HG02970 (cell line): ENCODE data around the gene TOR1AIP2.
"Not testable (repeated sequence)": the region's sequence is repeated elsewhere in the genome, so short reads cannot be mapped to it uniquely, and the experiment has no call there.

ENCODE experiments used
- ATAC-seq: cut with Tn5 transposase; IDR thresholded peaks from one replicate; pipeline ENCODE4 v1.9.1; 2021; ENCODE audit warnings: mild to moderate bottlenecking, moderate library complexity, moderate number of reproducible peaks; ENCODE audit not compliant: unreplicated experiment, low FRiP score

The TOR1AIP2 gene

GRCh38 chr1:179808503-179808902, 69.1 kb downstream of the TOR1AIP2 start:
- no peak for ATAC-seq

- no peak for ATAC-seq
Observed at GRCh38 chr1:179807691-179808485, 69.7 kb downstream of the TOR1AIP2 start.

GRCh38 chr1:179807291-179807690, 70.3 kb downstream of the TOR1AIP2 start:
- ATAC-seq, result no peak

- ATAC-seq, result no peak
Observed at GRCh38 chr1:179806333-179806732, 71.3 kb downstream of the TOR1AIP2 start.

GRCh38 chr1:179805291-179806195, 72.1 kb downstream of the TOR1AIP2 start:
- no peak for ATAC-seq

GRCh38 chr1:179804417-179804816, 73.2 kb downstream of the TOR1AIP2 start:
- not testable (repeated sequence) for ATAC-seq

- ATAC-seq, result no peak
Observed at GRCh38 chr1:179803918-179804317, 73.7 kb downstream of the TOR1AIP2 start.

GRCh38 chr1:179803104-179803503, 74.5 kb downstream of the TOR1AIP2 start:
- no peak for ATAC-seq

- no peak for ATAC-seq
Observed at GRCh38 chr1:179800481-179800880, 77.1 kb downstream of the TOR1AIP2 start.

GRCh38 chr1:179798864-179799516, 78.6 kb downstream of the TOR1AIP2 start:
- no peak for ATAC-seq

- ATAC-seq, result no peak
Observed at GRCh38 chr1:179798213-179798863, 79.3 kb downstream of the TOR1AIP2 start.

GRCh38 chr1:179794669-179795068, 82.9 kb downstream of the TOR1AIP2 start:
- ATAC-seq, result no peak

GRCh38 chr1:179794146-179794545, 83.5 kb downstream of the TOR1AIP2 start:
- no peak for ATAC-seq

- ATAC-seq, result no peak
Observed at GRCh38 chr1:179793281-179793680, 84.3 kb downstream of the TOR1AIP2 start.
